Iris pigment epithelial cell (primary cell): ENCODE results near the gene CCDC88C.
"Not testable (repeated sequence)": the region's sequence is repeated elsewhere in the genome, so short reads cannot be mapped to it uniquely, and the experiment has no call there.

Experiments
- DNase-seq: peaks from one replicate; pipeline ENCODE4 v3.0.0-alpha.2; 2011; ENCODE audit warnings: low read depth

The CCDC88C gene

GRCh38 chr14:91284791-91285548 lies 132.7 kb downstream of the CCDC88C start:
- DNase-seq: no peak

DNA sequence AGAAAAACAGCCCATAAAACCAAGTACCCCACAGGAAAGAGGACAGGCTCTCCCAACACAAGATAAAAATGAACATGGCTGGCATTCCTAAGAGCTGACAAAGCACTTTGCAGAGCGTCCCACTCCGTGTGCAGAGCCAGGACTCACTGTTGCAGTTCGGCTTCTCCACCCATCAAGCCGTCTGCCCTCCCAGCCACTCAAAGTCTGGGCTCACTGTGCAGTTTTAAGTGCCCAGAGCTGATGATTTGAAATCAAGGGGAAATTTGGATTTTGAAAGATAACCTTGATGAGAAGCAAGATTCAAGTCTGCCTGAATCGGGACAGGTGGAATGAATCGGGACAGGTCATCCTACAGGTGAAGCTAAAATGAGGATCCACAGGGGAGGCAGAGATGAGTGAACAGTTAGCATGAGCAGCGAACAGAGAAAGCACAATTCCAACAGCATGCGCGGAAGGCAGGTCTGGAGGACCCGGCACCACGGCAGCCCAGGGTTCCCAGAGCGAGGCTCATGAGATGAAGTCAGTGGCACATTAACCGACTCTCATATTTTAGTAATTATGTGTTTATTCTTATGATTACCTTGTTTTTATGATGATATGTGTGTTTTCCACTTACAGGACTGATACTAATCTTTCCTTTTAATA lies 133.4 kb downstream of the CCDC88C start:
- peak; percentile 79 for DNase-seq

DNA sequence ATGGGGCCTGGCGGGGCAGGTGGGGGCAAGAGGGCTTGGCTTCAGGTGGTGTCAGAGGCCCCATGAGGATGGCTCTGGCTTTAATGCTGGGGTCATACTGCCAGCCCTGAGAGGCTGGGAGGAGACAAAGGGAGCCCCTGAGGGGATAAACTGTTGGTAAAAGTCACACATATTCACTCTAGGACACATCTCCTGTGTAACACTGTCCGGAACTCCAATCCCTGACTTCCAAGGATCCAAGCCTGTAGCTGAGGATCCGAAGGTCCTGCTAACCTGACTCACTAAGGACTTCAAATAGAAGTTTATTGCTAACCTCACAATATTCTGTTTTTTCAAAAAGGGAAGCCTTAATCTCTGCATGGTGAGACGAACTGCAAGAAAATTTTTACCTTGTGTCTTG lies 134.0 kb downstream of the CCDC88C start:
- peak; percentile 10 for DNase-seq

DNA sequence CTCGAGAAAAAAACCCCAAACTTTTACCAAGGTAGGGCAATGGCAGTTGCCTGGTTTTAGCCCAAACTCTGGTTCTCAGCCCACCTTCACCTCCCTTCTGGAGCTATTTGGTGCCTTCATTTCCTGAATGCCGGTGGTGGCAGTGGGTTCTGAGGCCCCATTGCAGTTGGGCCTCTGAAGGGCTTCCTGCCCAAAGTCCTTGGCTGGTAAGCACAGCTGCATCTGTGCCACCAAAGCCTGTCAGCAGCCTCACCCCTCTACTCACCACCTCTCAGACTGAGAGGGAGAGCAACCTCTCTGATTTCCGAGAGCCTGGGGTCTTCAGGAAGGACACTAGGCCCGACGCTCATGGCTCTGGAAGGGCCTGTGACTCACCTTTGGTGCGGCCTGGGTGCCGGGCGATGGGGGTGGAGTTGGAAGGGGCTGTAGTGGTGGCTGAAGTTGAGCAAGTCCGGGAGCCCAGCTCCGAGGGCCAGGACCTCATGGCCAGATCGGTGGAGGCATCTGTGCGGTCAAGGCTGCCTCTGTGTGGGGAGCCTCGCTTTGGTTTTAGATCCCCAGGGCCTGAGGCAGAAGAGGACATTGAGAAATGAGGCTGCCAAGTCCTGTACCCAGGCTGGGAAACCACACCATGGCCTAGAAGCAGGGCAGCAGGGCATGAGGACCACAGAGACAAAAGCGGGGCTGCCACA lies 134.5 kb downstream of the CCDC88C start:
- DNase-seq: no peak

DNA sequence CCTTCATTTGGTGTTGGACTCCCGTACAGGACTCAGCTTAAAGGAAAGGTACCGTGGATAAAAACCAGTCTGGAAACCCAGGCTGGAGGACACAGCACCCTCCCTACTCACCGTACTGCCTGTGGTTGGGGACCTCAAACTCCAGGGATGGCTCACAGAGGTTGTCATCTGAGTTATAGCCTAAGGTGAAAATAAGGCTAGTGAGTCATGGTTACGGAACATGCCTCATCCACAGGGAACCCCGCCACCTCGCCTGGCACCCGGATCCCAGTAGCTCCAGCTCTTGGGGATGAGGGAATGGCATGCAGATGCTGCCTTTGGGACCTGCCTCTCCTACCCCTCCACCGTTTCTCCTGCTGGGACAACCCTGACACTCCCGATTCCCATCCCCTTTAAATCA lies 136.3 kb downstream of the CCDC88C start:
- no peak for DNase-seq

DNA sequence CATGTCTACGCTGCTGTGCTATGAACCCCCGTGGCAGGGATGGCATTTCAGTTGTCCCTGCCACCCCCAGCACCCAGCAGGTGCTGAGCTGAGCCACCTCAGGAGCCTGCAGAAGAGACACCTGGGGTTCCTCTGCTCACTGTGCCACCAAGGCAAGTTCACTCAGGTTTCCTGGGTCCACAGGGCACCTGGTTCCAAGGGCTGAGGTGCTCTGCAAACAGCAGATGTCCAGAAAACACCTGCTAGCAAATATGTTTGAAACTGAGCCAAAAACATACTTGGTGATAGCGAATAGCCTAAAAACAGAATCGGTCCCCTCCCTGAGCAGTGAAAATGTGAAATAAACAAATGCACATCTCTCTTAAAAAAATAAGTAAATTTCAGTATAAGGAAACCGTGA lies 137.5 kb downstream of the CCDC88C start:
- DNase-seq: no peak

GRCh38 chr14:91279354-91279753 lies 138.3 kb downstream of the CCDC88C start:
- DNase-seq: no peak

GRCh38 chr14:91278383-91278715 lies 139.3 kb downstream of the CCDC88C start:
- DNase-seq: no peak

GRCh38 chr14:91277546-91278382 lies 139.9 kb downstream of the CCDC88C start:
- no peak for DNase-seq

DNA sequence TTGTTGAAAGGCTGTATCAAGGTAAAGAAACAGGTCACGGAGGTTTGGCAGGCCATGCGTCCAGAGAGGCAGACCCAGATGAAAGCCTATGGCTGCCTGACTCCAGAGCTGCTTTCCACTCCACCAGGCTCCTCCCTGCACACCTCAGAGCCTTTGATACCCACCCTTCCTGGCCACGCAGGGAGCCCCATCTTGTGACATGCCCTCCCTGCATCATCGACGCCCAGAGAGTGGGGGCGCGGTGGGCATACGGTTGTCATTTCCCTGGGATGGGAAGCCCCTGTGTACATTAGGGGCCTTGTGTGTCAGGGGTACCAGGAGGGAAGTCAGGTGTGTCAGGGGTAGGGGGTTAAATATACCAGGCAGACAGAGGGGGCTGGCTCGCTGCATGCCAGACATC lies 142.8 kb downstream of the CCDC88C start:
- no peak for DNase-seq

DNA sequence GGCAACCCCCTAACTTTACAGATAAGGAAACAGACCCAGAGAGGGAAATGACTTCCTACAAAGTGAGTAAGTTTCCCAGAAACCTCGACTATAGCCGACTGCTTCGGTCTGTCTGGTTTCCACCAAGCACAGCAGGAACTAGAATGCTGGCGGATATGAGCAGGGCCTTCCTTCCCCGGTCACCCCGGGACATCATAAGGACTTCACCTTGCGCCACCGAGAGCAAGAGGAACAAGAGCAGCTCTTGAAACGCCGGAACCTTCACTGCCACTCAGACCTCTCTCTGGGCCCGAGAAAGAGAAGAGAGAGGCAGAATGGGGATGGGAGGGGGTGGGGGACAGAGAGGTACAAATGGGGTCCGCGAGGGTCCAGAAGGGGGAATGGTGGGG lies 143.7 kb downstream of the CCDC88C start:
- DNase-seq: no peak

- DNase-seq: no peak
Measured at GRCh38 chr14:91273273-91273884, 144.2 kb downstream of the CCDC88C start.

- no peak for DNase-seq
Measured at GRCh38 chr14:91272341-91273272, 145.0 kb downstream of the CCDC88C start.

GRCh38 chr14:91271639-91272038 lies 146.0 kb downstream of the CCDC88C start:
- DNase-seq: no peak

- no peak for DNase-seq
Measured at GRCh38 chr14:91270619-91271018, 147.0 kb downstream of the CCDC88C start.

DNA sequence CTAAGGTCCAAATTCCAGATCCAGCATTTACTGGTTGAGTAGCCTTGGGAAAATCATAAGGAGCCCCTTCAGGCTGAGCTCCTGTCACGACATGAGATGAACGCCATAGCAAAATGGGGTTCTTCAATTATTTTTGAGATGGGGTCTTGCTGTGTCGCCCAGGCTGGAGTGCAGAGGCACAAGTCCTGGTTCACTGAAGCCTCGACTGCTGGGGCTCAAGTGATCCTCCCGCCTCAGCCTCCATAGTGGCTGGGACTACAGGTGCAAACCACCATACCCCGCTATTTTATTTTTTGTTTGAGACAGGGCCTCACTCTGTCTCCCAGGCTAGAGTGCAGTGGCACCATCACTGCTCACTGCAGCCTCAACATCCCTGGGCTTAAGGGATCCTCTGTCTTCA lies 147.4 kb downstream of the CCDC88C start:
- no peak for DNase-seq

GRCh38 chr14:91269076-91269991 lies 148.3 kb downstream of the CCDC88C start:
- no peak for DNase-seq

DNA sequence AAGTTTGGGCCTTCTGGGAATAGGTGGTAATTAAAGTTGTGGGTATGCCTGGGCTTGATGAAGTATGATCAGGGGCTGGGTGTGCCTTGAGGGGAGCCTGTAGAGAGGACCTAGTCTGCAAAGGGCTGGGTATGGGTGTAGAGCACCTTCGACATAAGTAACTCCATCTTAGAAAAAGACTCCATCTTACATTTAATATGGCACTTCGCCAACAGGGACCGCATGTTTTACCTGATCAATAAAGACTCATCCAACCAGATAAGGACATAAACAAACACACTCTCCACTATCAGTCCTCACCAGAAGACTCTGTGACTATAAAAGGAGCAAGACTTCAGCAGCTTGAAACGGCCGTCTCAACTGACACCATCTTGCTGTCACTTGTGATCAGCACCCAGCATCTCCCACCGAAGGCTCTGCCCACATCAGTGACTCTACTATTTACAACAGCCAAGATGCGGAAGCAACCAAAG lies 149.6 kb downstream of the CCDC88C start:
- no peak for DNase-seq

DNA sequence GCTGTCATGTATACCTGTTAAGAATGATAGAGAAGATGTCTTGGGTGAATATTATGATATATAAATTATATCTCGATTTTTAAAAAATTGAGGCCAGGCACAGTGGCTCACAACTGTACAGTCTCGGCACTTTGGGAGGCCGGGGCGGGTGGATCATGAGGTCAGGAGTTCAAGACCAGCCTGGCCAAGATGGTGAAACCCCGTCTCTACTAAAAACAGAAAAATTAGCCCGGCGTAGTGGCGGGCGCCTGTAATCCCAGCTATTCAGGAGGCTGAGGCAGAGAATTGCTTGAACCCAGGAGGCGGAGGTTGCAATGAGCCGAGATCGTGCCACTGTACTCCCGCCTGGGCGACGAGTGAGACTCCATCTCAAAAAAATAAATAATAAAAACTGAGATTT lies 151.3 kb downstream of the CCDC88C start:
- not testable (repeated sequence) for DNase-seq

- DNase-seq: no peak
Measured at GRCh38 chr14:91265404-91265803, 152.2 kb downstream of the CCDC88C start.
